K562 (cell line): ENCODE data around the gene SPACA9. TPM values are rescaled to one million over a fixed set of nuclear protein-coding genes. Genes with fewer than 3 reads are reported as not detected.

Source experiments
- ATAC-seq: fragments of 200-7000 bp; cut with Tn5 transposase; 3 replicates; pipeline ENCODE4 v1.9.1; 2020; ENCODE audit warnings: moderate library complexity
- Bru-seq: library from RNA; stranded (reverse); fragments of 400-500 nt; gene quantifications from one replicate; lab custom pipeline; 2021; lab: Mats Ljungman, UMichigan
- BruChase-seq, 2 experiments: library from RNA; stranded (reverse); fragments of 400-500 nt; gene quantifications; one replicate each; lab custom pipeline; 2021; lab: Mats Ljungman, UMichigan
- BruUV-seq: library from RNA; stranded (reverse); fragments of 400-500 nt; replicated peaks from 2 replicates; lab custom pipeline; 2021; lab: Mats Ljungman, UMichigan
- CTCF ChIA-PET: fragments of 300-600 bp; formaldehyde crosslinking; extraction: SDS; loops from one replicate; lab custom pipeline; 2021; ENCODE audit warnings: low intra/inter-chr PET ratio; lab: Yijun Ruan, JAX
- POLR2A ChIA-PET: fragments of 300-600, 350-650 bp; sonication (Branson Sonifier 250); formaldehyde crosslinking; extraction: SDS; loops from one replicate; lab custom pipeline; 2021; ENCODE audit warnings: antibody characterized with exemption, inconsistent platforms; lab: Yijun Ruan, JAX
- DNase-seq, 4 experiments: peaks; one replicate each; pipeline versions ENCODE4 v3.0.0 to v3.0.0-alpha.2; 2011 to 2018; ENCODE audit warnings: low spot score in 3 of 4, mixed read lengths in 3 of 4; ENCODE audit errors: extremely low read depth in 1 of 4
- FAIRE-seq: peaks from 2 replicates; lab custom pipeline; 2011; peaks lifted over from hg19 to GRCh38; lab: Jason Lieb, UNC
- H2AFZ ChIP-seq: 2 replicates; pipeline ENCODE4 v1.6.0; 2011; ENCODE audit warnings: low read depth, low read length, control low read depth, inconsistent platforms
- H3K27ac ChIP-seq: fragments of 200-600 bp; 3 replicates; pipeline ENCODE4 v1.8.0; 2011; ENCODE audit warnings: low read depth, mild to moderate bottlenecking, control low read depth, inconsistent platforms, low read length, moderate library complexity, mixed read lengths; ENCODE audit errors: extremely low read depth
- H3K27me3 ChIP-seq, 2 experiments: fragments of 300-600 bp in 1 of 2; 2 replicates in 1 of 2; 3 replicates in 1 of 2; pipeline versions ENCODE4 v1.6.0 to v1.8.0; 2011; ENCODE audit warnings: inconsistent platforms in 2 of 2, low read length in 2 of 2, mild to moderate bottlenecking in 1 of 2, mixed read lengths in 1 of 2, moderate library complexity in 1 of 2; ENCODE audit not compliant: control insufficient read depth in 2 of 2, insufficient read depth in 2 of 2
- H3K36me3 ChIP-seq: fragments of 300-600 bp; 3 replicates; pipeline ENCODE4 v1.8.0; 2011; ENCODE audit warnings: mild to moderate bottlenecking, low read length, inconsistent platforms; ENCODE audit not compliant: control insufficient read depth, insufficient read depth
- H3K4me1 ChIP-seq, 2 experiments: fragments of 200-600 bp in 1 of 2; replicated peaks in 1 of 2; 2 replicates in 1 of 2; 3 replicates in 1 of 2; pipeline versions ENCODE4 v1.5.1 to v1.8.0; 2011; ENCODE audit warnings: inconsistent platforms in 2 of 2, low read length in 2 of 2, mild to moderate bottlenecking in 1 of 2, mixed read lengths in 1 of 2, moderate library complexity in 1 of 2; ENCODE audit not compliant: control insufficient read depth in 2 of 2, insufficient read depth in 2 of 2
- H3K4me2 ChIP-seq: 2 replicates; pipeline ENCODE4 v1.6.1; 2011; ENCODE audit warnings: low read length, control low read depth, inconsistent platforms, mixed read lengths; ENCODE audit not compliant: insufficient read depth
- H3K4me3 ChIP-seq: fragments of 200-600 bp; sonication (generic), shearing (Covaris generic); 2 replicates; pipeline ENCODE4 v1.5.1; 2016; ENCODE audit warnings: control low read depth, inconsistent platforms
- H3K79me2 ChIP-seq: fragments of 200-600 bp; 3 replicates; pipeline ENCODE4 v1.8.0; 2011; ENCODE audit warnings: low read length, inconsistent platforms; ENCODE audit not compliant: control insufficient read depth, insufficient read depth
- H3K9ac ChIP-seq, 2 experiments: 2 replicates each; pipeline versions ENCODE4 v1.6.0 to v1.6.1; 2011; ENCODE audit warnings: low read depth in 2 of 2, low read length in 2 of 2, control low read depth in 1 of 2, inconsistent platforms in 1 of 2, mild to moderate bottlenecking in 1 of 2, mixed read lengths in 1 of 2; ENCODE audit not compliant: insufficient read depth in 1 of 2
- H3K9me1 ChIP-seq: one replicate; pipeline ENCODE4 v1.6.0; 2011; ENCODE audit warnings: inconsistent platforms, mild to moderate bottlenecking, low read length, moderate library complexity; ENCODE audit not compliant: control insufficient read depth, insufficient read depth
- H3K9me3 ChIP-seq: replicated peaks from 2 replicates; pipeline ENCODE4 v1.5.1; 2011; ENCODE audit warnings: low read depth, low read length, inconsistent platforms; ENCODE audit not compliant: control insufficient read depth, insufficient read depth
- H4K20me1 ChIP-seq: replicated peaks from 2 replicates; pipeline ENCODE4 v1.6.1; 2011; ENCODE audit warnings: low read length, inconsistent platforms, mixed read lengths; ENCODE audit not compliant: control insufficient read depth, insufficient read depth
- BHLHE40 ChIP-seq: IDR thresholded peaks from 2 replicates; pipeline ENCODE4 v1.6.1; 2011; ENCODE audit warnings: low read length, improper control_type of control experiment
- HDAC2 ChIP-seq: fragments of 450-650 bp; IDR thresholded peaks from 2 replicates; pipeline ENCODE4 v1.6.1; 2016; ENCODE audit warnings: mild to moderate bottlenecking
- RFX1 ChIP-seq: fragments of 450-650 bp; IDR thresholded peaks from 2 replicates; pipeline ENCODE4 v1.6.1; 2016; ENCODE audit warnings: mild to moderate bottlenecking, moderate library complexity
- ZNF12 ChIP-seq: sonication (generic); formaldehyde crosslinking; IDR thresholded peaks from 2 replicates; pipeline ENCODE4 v1.4.0; 2020; ENCODE audit warnings: mild to moderate bottlenecking, missing genetic modification reagents
- WGBS: fragments of 100-300 bp; shearing (Covaris generic); methylation state at CpG from one replicate; pipeline ENCODE4 v1.1.6; 2016; ENCODE audit warnings: low coverage, mixed read lengths; ENCODE audit not compliant: insufficient coverage; ENCODE audit errors: missing lambda C conversion rate; 5-methylcytosine and 5-hydroxymethylcytosine counted together
- in situ Hi-C: fragments of 300-500 bp; cut with MboI; formaldehyde crosslinking; loops from 4 replicates; pipeline ENCODE4 v1.15.0; 2018; ENCODE audit warnings: inconsistent platforms, mixed read lengths
- intact Hi-C: fragments of 100-400 bp; cut with micrococcal nuclease; formaldehyde crosslinking; loops from 2 replicates; pipeline ENCODE4 v1.14.2; 2022
- long read RNA-seq, 3 experiments: library from polyadenylated mRNA in 2 of 3; library from RNA in 1 of 3; unstranded in 2 of 3; stranded (forward) in 1 of 3; transcript quantifications; one replicate each; pipeline ENCODE4 v2.0.0, GENCODE V29; 2019 to 2022
- polyA minus RNA-seq, 3 experiments: library from RNA; depleted of rRNA, polyadenylated mRNA; stranded (reverse); fragments of >200 nt; gene quantifications; 2 replicates each; pipeline ENCODE4 v1.2.3, GENCODE V29; 2011
- polyA plus RNA-seq, 8 experiments: library from polyadenylated mRNA; depleted of rRNA in 4 of 8; stranded (reverse) in 5 of 8; unstranded in 3 of 8; fragments of >200 nt; fragmentation: Nextera tagmentation in 2 of 8; fragmentation: Illumina TruSeq in 1 of 8; extraction: Ambion mirVana in 2 of 8; extraction: Trizol in 1 of 8; gene quantifications; 2 replicates each; pipeline versions ENCODE4 v1.2.1 to v1.2.3, GENCODE V29; 2011 to 2014; ENCODE audit warnings: inconsistent platforms in 1 of 8, missing spikeins in 1 of 8
- total RNA-seq, 7 experiments: library from RNA; depleted of rRNA in 6 of 7; stranded (reverse); fragments of >200 nt in 6 of 7; fragmentation: Illumina TruSeq in 2 of 7; extraction: Trizol in 2 of 7; gene quantifications; 2 replicates each; pipeline versions ENCODE4 v1.2.1 to v1.2.3, GENCODE V29; 2011 to 2021; ENCODE audit warnings: low replicate concordance in 1 of 7
- TF ChIP-seq, protein P1 (sequence below): sonication (generic); formaldehyde crosslinking; IDR thresholded peaks from 2 replicates; pipeline ENCODE4 v1.8.1; 2023; ENCODE audit warnings: mild to moderate bottlenecking, missing genetic modification reagents

The SPACA9 gene
- 0.33 and 0.46 TPM in 2 replicates for total RNA-seq (2011; cell fraction: chromatin; rRNA removed; ENCODE audit: low replicate concordance)
- total RNA-seq (2011; cell fraction: nucleolus; rRNA removed): 0.17 and 0.26 TPM in 2 replicates
- total RNA-seq (2011; cell fraction: nucleoplasm; rRNA removed): 0.37 and 0.69 TPM in 2 replicates
- total RNA-seq (2014; rRNA removed) (0.36 and 0.41 TPM in 2 replicates), total RNA-seq (2014; rRNA removed; fragmentation: Illumina TruSeq; extraction: Trizol) (0.33 and 0.54 TPM in 2 replicates), total RNA-seq (2015; rRNA removed; fragmentation: Illumina TruSeq; extraction: Trizol) (0.22 and 0.30 TPM in 2 replicates), total RNA-seq (2021) (0.38 and 0.40 TPM in 2 replicates), polyA plus RNA-seq (2011; rRNA removed) (0.45 and 0.61 TPM in 2 replicates), polyA plus RNA-seq (2014; fragmentation: Illumina TruSeq; extraction: Trizol) (0.51 and 0.75 TPM in 2 replicates), polyA plus RNA-seq (2014; fragmentation: Nextera tagmentation; extraction: Ambion mirVana) (under 1 TPM; 0.06 to 0.17 TPM), polyA plus RNA-seq (2014; rRNA removed) (0.41 and 0.71 TPM in 2 replicates), polyA minus RNA-seq (2011; rRNA and poly(A)+ RNA removed) (0.15 and 0.25 TPM in 2 replicates), Bru-seq, nascent RNA (percentile 44 among the genes with signal in this experiment), BruChase-seq, experiment 1, labeled RNA remaining after a 2-hour chase (percentile 23 among the genes with signal in this experiment), BruChase-seq, experiment 2, labeled RNA remaining after a 6-hour chase (percentile 29 among the genes with signal in this experiment)
- 0.53 and 0.70 TPM in 2 replicates for polyA plus RNA-seq (2011; cell fraction: cytosol; rRNA removed)
- polyA plus RNA-seq (2011; cell fraction: nucleus; rRNA removed): 0.38 and 0.73 TPM in 2 replicates
- polyA plus RNA-seq (2012): 0.48 and 1.8 TPM in 2 replicates
- polyA minus RNA-seq (2011; cell fraction: cytosol; rRNA and poly(A)+ RNA removed): 0.57 TPM in 1 of 2 replicates, not detected in the other
- 0.13 and 0.22 TPM in 2 replicates for polyA minus RNA-seq (2011; cell fraction: nucleus; rRNA and poly(A)+ RNA removed)
- long read RNA-seq, experiment 1, partial matches to known transcripts: 1 of 4 reads
- long read RNA-seq, experiment 1, other reads (novel, unspliced or antisense): 3 of 4 reads
- long read RNA-seq, experiment 2, partial matches to known transcripts: 1 of 4 reads
- long read RNA-seq, experiment 2, other reads (novel, unspliced or antisense): 2 of 4 reads
- long read RNA-seq, experiment 3, partial matches to known transcripts: 1 of 2 reads
- long read RNA-seq, experiment 3, other reads (novel, unspliced or antisense): 1 of 2 reads

GRCh38 chr9:132878695-132879456 lies at the start of gene SPACA9:
Gene SPACA9, plus strand, starts transcription at chr9:132878898. Its CDS starts 5,050 bp downstream, at chr9:132883948.
- POLR2A ChIA-PET: interaction anchor here (0.7 to 1.4 kb wide), 3 partner anchors 9 to 19 kb away, joined by 3 to 6 read pairs (median 3); no protein-coding TSS in a partner anchor
- CTCF ChIA-PET: no interaction called here
- H3K4me1 ChIP-seq: peaks cover 0 to 18% of the 10 kb centered on the region in 2 experiments; a peak in 3 of 5 replicates
- H3K36me3 ChIP-seq: no peaks in the 10 kb centered on the region
- FAIRE-seq: peak; percentile 48
- ATAC-seq: peak; percentile 66
- H3K9ac ChIP-seq: peak within 1 kb of the TSS; percentile 88 to 92
- in situ Hi-C loops: no loop called here
- peaks cover 26 to 50% of the 10 kb centered on the region in 2 experiments; a peak in 4 of 5 replicates for H3K27me3 ChIP-seq
- H3K4me3 ChIP-seq: peak within 1 kb of the TSS; percentile 100
- H4K20me1 ChIP-seq: peaks cover 4% of the 10 kb centered on the region; the same call in 1 of the 2 replicates
- peak within 1 kb of the TSS; percentile 95 for H3K4me2 ChIP-seq
- intact Hi-C loops: no loop called here
- H2AFZ ChIP-seq: peak within 1 kb of the TSS; percentile 100
- H3K9me3 ChIP-seq: no peaks in the 10 kb centered on the region
- no peaks in the 10 kb centered on the region for H3K79me2 ChIP-seq
- peak; percentile 55 to 91 (median 74) for DNase-seq
- TF ChIP-seq, protein P1, sequence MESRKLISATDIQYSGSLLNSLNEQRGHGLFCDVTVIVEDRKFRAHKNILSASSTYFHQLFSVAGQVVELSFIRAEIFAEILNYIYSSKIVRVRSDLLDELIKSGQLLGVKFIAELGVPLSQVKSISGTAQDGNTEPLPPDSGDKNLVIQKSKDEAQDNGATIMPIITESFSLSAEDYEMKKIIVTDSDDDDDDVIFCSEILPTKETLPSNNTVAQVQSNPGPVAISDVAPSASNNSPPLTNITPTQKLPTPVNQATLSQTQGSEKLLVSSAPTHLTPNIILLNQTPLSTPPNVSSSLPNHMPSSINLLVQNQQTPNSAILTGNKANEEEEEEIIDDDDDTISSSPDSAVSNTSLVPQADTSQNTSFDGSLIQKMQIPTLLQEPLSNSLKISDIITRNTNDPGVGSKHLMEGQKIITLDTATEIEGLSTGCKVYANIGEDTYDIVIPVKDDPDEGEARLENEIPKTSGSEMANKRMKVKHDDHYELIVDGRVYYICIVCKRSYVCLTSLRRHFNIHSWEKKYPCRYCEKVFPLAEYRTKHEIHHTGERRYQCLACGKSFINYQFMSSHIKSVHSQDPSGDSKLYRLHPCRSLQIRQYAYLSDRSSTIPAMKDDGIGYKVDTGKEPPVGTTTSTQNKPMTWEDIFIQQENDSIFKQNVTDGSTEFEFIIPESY (CRISPR knock-in tag): no peak
- peak; percentile 55 for TF ChIP-seq RFX1
- TF ChIP-seq ZNF12 (CRISPR knock-in tag): 0 out of 2 replicates have a peak, but pooled peaks have one; percentile 29
- no peak for TF ChIP-seq BHLHE40
- 0 out of 2 replicates have a peak, but pooled peaks have one; percentile 1 for TF ChIP-seq HDAC2
- 38% methylated on average over 31 of the region's 42 CpGs for WGBS
- peak within 1 kb of the TSS; percentile 68; the same call in 2 of the 3 replicates for H3K27ac ChIP-seq
- H3K9me1 ChIP-seq: no peaks in the 10 kb centered on the region
- no TSS peak for BruUV-seq
